ENCODE data around the gene TMEM63A. TPM values are rescaled to one million over a fixed set of nuclear protein-coding genes. Genes with fewer than 3 reads are reported as not detected.

TMEM63A gene
- total and polyA plus RNA-seq, 10 of the 15 experiments (the other 5 are each of a cell fraction or from before 2014, with no cell fraction given), result 1.3 to 33.5 (median 15.2) TPM

GRCh38 chr1:225840223-225840610 lies 42.0 kb downstream of the TMEM63A start (continued):
- no peak for TF ChIP-seq MAX (IDR thresholded peaks at IDR 0.05; ENCODE audit: low read depth, low read length)
- no peak for TF ChIP-seq CBX5 (IDR thresholded peaks at IDR 0.05; ENCODE audit: low read depth)
- TF ChIP-seq USF2 (IDR thresholded peaks at IDR 0.05; ENCODE audit: borderline replicate concordance, low read depth, low read length), result no peak
- TF ChIP-seq IKZF1 (conservative IDR thresholded peaks at IDR 0.05), result no peak
- TF ChIP-seq CREM (IDR thresholded peaks at IDR 0.05; ENCODE audit: low read depth), result no peak

- no peaks in the 10 kb centered on the region for H3K4me1 ChIP-seq (ENCODE audit: control insufficient read depth, insufficient read depth, low read length)
- H3K79me2 ChIP-seq (ENCODE audit: control insufficient read depth, insufficient read depth, low read length), result no peaks in the 10 kb centered on the region
- no peak overlapping the region for H3K9ac ChIP-seq (ENCODE audit: control insufficient read depth, insufficient read depth, low read length)
- H4K20me1 ChIP-seq (ENCODE audit: control insufficient read depth, insufficient read depth), result no peaks in the 10 kb centered on the region
- no peak for TF ChIP-seq LARP7 (IDR thresholded peaks at IDR 0.05)
- TF ChIP-seq BMI1 (IDR thresholded peaks at IDR 0.05; ENCODE audit: borderline replicate concordance), result no peak
- no peak for TF ChIP-seq RAD51 (IDR thresholded peaks at IDR 0.05)
- TF ChIP-seq ZNF217 (IDR thresholded peaks at IDR 0.05), result no peak
- no peak for TF ChIP-seq HCFC1 (IDR thresholded peaks at IDR 0.05; ENCODE audit: low read length)
- no peak for TF ChIP-seq CBFB (IDR thresholded peaks at IDR 0.05; ENCODE audit: low read depth)
- TF ChIP-seq SREBF2 (IDR thresholded peaks at IDR 0.05; ENCODE audit: low read length), result no peak
- TF ChIP-seq RFX5 (IDR thresholded peaks at IDR 0.05; ENCODE audit: low read depth, low read length), result no peak
- no peak for TF ChIP-seq EED (IDR thresholded peaks at IDR 0.05; ENCODE audit: low read depth)
- no peak for TF ChIP-seq RAD21 (IDR thresholded peaks at IDR 0.05; ENCODE audit: insufficient read depth, low read depth, low read length)
- TF ChIP-seq RELB (IDR thresholded peaks at IDR 0.05; ENCODE audit: low read depth), result no peak
- TF ChIP-seq ESRRA (IDR thresholded peaks at IDR 0.05; ENCODE audit: low read length), result no peak
- TF ChIP-seq IRF3 (IDR thresholded peaks at IDR 0.05), result no peak
- TF ChIP-seq ZNF384 (IDR thresholded peaks at IDR 0.05; ENCODE audit: borderline replicate concordance, low read depth, low read length), result no peak
- TF ChIP-seq KLF5 (IDR thresholded peaks at IDR 0.05; ENCODE audit: partially characterized antibody), result no peak
- ChIA-PET POLR2A (interaction anchor here (0.6 kb wide), 1 partner anchor 148 kb away, joined by 3 read pairs; no protein-coding TSS in a partner anchor), CTCF (interaction anchor here (1.1 kb wide), 1 partner anchor 60 kb away, joined by 3 read pairs; no protein-coding TSS in a partner anchor), SMC1A (ENCODE audit: uncharacterized antibody, unreplicated experiment) (no interaction called here), RAD21 (ENCODE audit: unreplicated experiment) (no interaction called here)
- no peaks in the 10 kb centered on the region for H3K36me3 ChIP-seq (ENCODE audit: control insufficient read depth in 2 of 2, insufficient read depth in 2 of 2, low read length in 1 of 2)
- H3K4me3 ChIP-seq, result no peak overlapping the region
- WGBS (ENCODE audit: insufficient coverage, insufficient replicate concordance, low lambda C conversion rate, missing lambda C conversion rate), result 68% methylated on average over 14 of the region's 14 CpGs
- DNase-seq (ENCODE audit: low read depth, low spot score) (no peak), FAIRE-seq (no peak), ATAC-seq (no peak)
- H3K9me3 ChIP-seq (replicated peaks; ENCODE audit: control insufficient read depth, insufficient read depth, low read length), result no peaks in the 10 kb centered on the region
- no TSS peak for BruUV-seq (replicated peaks)
- no peak overlapping the region for H3K27ac ChIP-seq (ENCODE audit: control insufficient read depth, insufficient read depth)
- in situ Hi-C loops (cut with MboI) (no loop called here), intact Hi-C loops (cut with micrococcal nuclease; ENCODE audit: unreplicated experiment) (no loop called here)
- H3K27me3 ChIP-seq (replicated peaks in 1 of 2; ENCODE audit: control insufficient read depth in 2 of 2, insufficient read depth in 2 of 2, low read length in 1 of 2), result no peaks in the 10 kb centered on the region
- H2AFZ ChIP-seq (ENCODE audit: control insufficient read depth, low read depth, low read length), result no peak overlapping the region
- no peak overlapping the region for H3K4me2 ChIP-seq (ENCODE audit: control insufficient read depth, insufficient read depth)
Observed at GRCh38 chr1:225838793-225839192, 43.4 kb downstream of the TMEM63A start.
